Erythroblast (primary cell): ENCODE results near the gene SLC9A5.

Source experiments
- GATA1 ChIP-seq: IDR thresholded peaks from 2 replicates; pipeline ENCODE4 v1.6.1; 2011; ENCODE audit warnings: low read depth, mild to moderate bottlenecking, control low read depth, low read length, moderate library complexity
- POLR2A ChIP-seq: IDR thresholded peaks from 2 replicates; pipeline ENCODE4 v1.6.1; 2011; ENCODE audit warnings: mild to moderate bottlenecking, low read length

DNA sequence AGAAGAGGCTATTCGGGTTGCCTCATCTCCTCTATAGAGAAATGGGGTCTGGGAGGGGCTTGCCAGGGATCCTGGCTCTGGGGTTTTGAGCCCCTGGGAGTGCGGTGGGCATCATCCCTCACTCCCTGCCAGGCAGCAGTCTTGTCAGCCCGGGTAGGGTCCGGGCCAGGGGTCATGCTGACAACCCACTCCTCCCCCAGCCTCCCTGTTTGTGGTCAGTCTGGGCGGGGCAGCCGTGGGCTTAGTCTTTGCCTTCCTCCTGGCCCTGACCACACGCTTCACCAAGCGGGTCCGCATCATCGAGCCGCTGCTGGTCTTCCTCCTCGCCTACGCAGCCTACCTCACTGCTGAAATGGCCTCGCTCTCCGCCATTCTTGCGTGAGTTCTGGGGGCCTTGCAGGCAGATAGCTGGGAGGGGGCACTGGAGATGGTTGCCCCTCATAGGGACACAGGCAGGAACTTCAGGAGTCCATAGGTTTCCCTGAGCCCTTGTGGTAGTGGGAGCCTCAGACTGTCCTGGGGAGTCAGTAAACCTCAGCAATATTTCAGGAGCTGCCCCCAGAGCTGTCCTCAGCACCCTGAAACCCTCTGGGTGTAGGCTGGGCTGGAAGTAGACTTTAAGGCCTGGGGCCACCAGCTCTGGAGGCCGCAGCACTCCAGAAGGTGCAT is 6.9 kb downstream of the SLC9A5 start:
- no peak for TF ChIP-seq POLR2A
- TF ChIP-seq GATA1: no peak
